ENCODE results near the gene UBA3. TPM values are rescaled to one million over a fixed set of nuclear protein-coding genes. Genes with fewer than 3 reads are reported as not detected.

UBA3 gene
- total and polyA plus RNA-seq, 10 of the 15 experiments (the other 5 are each of a cell fraction or from before 2014, with no cell fraction given): 72.9 to 131 (median 102) TPM

GRCh38 chr3:69012100-69012799, 67.9 kb downstream of the UBA3 start:
- in situ Hi-C loops (cut with MboI) (no loop called here), intact Hi-C loops (cut with micrococcal nuclease; ENCODE audit: unreplicated experiment) (loop anchor here (5.0 to 10.0 kb wide), 2 partner anchors 75 to 293 kb away; no protein-coding TSS in a partner anchor)
- SMC1A ChIA-PET (ENCODE audit: uncharacterized antibody, unreplicated experiment): interaction anchor here (0.6 to 0.7 kb wide), 2 partner anchors 13 to 73 kb away, joined by 3 to 4 read pairs; partner anchors contain the start of gene ARL6IP5
- ATAC-seq (no peak), DNase-seq (ENCODE audit: low read depth, low spot score) (no peak), FAIRE-seq (no peak)
- peak overlapping the region; percentile 91; the same call in 1 of the 2 replicates for H2AFZ ChIP-seq (ENCODE audit: control insufficient read depth, low read depth, low read length)
- 93% methylated on average over 22 of the region's 22 CpGs for WGBS (ENCODE audit: insufficient coverage, insufficient replicate concordance, low lambda C conversion rate, missing lambda C conversion rate)
- peak overlapping the region; percentile 87; the same call in 1 of the 2 replicates for H3K4me3 ChIP-seq
- no peak overlapping the region for H3K9ac ChIP-seq (ENCODE audit: control insufficient read depth, insufficient read depth, low read length)
- POLR2A ChIA-PET: no interaction called here
- CTCF ChIA-PET: interaction anchor here (0.7 to 2.4 kb wide), 5 partner anchors 14 to 107 kb away, joined by 3 to 5 read pairs (median 3); no protein-coding TSS in a partner anchor
- H3K79me2 ChIP-seq (ENCODE audit: control insufficient read depth, insufficient read depth, low read length): no peaks in the 10 kb centered on the region
- H3K27me3 ChIP-seq (replicated peaks in 1 of 2; ENCODE audit: control insufficient read depth in 2 of 2, insufficient read depth in 2 of 2, low read length in 1 of 2): no peaks in the 10 kb centered on the region
- no peak overlapping the region for H3K27ac ChIP-seq (ENCODE audit: control insufficient read depth, insufficient read depth)
- H3K4me2 ChIP-seq (ENCODE audit: control insufficient read depth, insufficient read depth): no peak overlapping the region; the same call in 1 of the 2 replicates
- BruUV-seq (replicated peaks): no TSS peak
- peaks cover 7% of the 10 kb centered on the region; the same call in 1 of the 2 replicates for H3K4me1 ChIP-seq (ENCODE audit: control insufficient read depth, insufficient read depth, low read length)
- H4K20me1 ChIP-seq (ENCODE audit: control insufficient read depth, insufficient read depth): no peaks in the 10 kb centered on the region
- H3K9me3 ChIP-seq (replicated peaks; ENCODE audit: control insufficient read depth, insufficient read depth, low read length): no peaks in the 10 kb centered on the region
- RAD21 ChIA-PET (ENCODE audit: unreplicated experiment): interaction anchor here (0.8 to 1.6 kb wide), 3 partner anchors 72 to 149 kb away, joined by 3 to 4 read pairs (median 4); partner anchors contain the start of gene ARL6IP5
- TF ChIP-seq ZNF384 (IDR thresholded peaks at IDR 0.05; ENCODE audit: borderline replicate concordance, low read depth, low read length) (no peak), MLLT1 (IDR thresholded peaks at IDR 0.05) (peak; percentile 68), CBX5 (IDR thresholded peaks at IDR 0.05; ENCODE audit: low read depth) (no peak), RAD21 (IDR thresholded peaks at IDR 0.05; ENCODE audit: insufficient read depth, low read depth, low read length) (no peak)
- H3K36me3 ChIP-seq (ENCODE audit: control insufficient read depth in 2 of 2, insufficient read depth in 2 of 2, low read length in 1 of 2): no peaks in the 10 kb centered on the region; a peak in 2 of 4 replicates
